ENCODE data around the gene SLC5A5. TPM values are rescaled to one million over a fixed set of nuclear protein-coding genes. Genes with fewer than 3 reads are reported as not detected.

SLC5A5 gene
- total and polyA plus RNA-seq, 10 of the 15 experiments (the other 5 are each of a cell fraction or from before 2014, with no cell fraction given), result 0.02 to 0.08 (median 0.05) TPM; not detected in 3

DNA sequence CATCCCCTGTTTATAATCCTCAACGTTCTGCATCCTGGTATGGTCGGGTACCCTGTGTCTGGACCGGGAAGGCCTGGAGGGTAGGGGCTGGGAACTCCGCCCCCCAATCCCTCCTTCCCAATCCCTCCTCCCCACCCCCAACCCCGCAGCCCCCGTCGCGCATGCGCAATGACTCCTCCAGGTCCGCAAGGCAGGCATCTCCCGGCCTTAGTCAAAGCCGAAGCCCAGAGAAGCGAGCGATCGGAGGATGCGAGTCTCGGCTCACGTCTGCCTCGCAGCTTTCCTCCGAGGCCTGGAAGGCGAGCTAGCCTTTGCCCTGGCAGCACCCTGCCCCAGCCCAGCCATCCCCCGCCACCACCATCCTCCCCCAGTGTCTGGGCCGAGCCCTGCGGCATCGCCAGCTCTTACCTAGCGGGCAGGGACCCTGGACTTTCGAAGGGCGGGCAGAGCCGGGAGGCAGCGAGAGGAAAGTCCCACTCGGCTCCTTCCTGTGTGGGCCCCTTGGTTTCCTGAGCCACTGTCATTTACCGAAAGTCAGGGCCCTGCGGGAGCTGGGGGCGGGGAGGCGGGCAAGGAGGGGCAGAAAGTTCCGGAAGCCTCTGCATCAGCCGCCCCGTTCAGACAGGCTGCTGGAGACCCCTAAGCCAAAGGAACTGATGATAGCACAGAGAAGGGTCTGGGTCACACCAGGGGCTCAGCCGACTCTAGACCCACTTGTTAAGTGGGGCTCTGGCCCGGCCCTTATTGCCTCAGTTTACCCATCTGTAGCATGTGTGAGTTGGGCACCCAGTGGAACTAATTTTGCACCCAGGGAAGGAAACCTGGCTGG is 24.0 kb upstream of the SLC5A5 start, which contains the start of gene JAK3 (continued):
- TF ChIP-seq, protein P1, sequence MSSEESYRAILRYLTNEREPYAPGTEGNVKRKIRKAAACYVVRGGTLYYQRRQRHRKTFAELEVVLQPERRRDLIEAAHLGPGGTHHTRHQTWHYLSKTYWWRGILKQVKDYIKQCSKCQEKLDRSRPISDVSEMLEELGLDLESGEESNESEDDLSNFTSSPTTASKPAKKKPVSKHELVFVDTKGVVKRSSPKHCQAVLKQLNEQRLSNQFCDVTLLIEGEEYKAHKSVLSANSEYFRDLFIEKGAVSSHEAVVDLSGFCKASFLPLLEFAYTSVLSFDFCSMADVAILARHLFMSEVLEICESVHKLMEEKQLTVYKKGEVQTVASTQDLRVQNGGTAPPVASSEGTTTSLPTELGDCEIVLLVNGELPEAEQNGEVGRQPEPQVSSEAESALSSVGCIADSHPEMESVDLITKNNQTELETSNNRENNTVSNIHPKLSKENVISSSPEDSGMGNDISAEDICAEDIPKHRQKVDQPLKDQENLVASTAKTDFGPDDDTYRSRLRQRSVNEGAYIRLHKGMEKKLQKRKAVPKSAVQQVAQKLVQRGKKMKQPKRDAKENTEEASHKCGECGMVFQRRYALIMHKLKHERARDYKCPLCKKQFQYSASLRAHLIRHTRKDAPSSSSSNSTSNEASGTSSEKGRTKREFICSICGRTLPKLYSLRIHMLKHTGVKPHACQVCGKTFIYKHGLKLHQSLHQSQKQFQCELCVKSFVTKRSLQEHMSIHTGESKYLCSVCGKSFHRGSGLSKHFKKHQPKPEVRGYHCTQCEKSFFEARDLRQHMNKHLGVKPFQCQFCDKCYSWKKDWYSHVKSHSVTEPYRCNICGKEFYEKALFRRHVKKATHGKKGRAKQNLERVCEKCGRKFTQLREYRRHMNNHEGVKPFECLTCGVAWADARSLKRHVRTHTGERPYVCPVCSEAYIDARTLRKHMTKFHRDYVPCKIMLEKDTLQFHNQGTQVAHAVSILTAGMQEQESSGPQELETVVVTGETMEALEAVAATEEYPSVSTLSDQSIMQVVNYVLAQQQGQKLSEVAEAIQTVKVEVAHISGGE (CRISPR knock-in tag; IDR thresholded peaks at IDR 0.05), result no peak
- no peak for TF ChIP-seq ZNF384 (IDR thresholded peaks at IDR 0.05; ENCODE audit: borderline replicate concordance, low read depth, low read length)
- no peak for TF ChIP-seq CHD4 (IDR thresholded peaks at IDR 0.05)
- peak; percentile 68; the same call in 1 of the 2 replicates for TF ChIP-seq ZBTB40 (IDR thresholded peaks at IDR 0.05; ENCODE audit: borderline replicate concordance)
- peak; percentile 89 for TF ChIP-seq SMARCA5 (IDR thresholded peaks at IDR 0.05)
- TF ChIP-seq, protein P2, sequence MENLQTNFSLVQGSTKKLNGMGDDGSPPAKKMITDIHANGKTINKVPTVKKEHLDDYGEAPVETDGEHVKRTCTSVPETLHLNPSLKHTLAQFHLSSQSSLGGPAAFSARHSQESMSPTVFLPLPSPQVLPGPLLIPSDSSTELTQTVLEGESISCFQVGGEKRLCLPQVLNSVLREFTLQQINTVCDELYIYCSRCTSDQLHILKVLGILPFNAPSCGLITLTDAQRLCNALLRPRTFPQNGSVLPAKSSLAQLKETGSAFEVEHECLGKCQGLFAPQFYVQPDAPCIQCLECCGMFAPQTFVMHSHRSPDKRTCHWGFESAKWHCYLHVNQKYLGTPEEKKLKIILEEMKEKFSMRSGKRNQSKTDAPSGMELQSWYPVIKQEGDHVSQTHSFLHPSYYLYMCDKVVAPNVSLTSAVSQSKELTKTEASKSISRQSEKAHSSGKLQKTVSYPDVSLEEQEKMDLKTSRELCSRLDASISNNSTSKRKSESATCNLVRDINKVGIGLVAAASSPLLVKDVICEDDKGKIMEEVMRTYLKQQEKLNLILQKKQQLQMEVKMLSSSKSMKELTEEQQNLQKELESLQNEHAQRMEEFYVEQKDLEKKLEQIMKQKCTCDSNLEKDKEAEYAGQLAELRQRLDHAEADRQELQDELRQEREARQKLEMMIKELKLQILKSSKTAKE (IDR thresholded peaks at IDR 0.05; ENCODE audit: low read depth, poor library complexity, severe bottlenecking), result peak; percentile 48
- peak; percentile 39 for TF ChIP-seq SMAD1 (IDR thresholded peaks at IDR 0.05; ENCODE audit: low read depth, partially characterized antibody)
- TF ChIP-seq, protein P3, sequence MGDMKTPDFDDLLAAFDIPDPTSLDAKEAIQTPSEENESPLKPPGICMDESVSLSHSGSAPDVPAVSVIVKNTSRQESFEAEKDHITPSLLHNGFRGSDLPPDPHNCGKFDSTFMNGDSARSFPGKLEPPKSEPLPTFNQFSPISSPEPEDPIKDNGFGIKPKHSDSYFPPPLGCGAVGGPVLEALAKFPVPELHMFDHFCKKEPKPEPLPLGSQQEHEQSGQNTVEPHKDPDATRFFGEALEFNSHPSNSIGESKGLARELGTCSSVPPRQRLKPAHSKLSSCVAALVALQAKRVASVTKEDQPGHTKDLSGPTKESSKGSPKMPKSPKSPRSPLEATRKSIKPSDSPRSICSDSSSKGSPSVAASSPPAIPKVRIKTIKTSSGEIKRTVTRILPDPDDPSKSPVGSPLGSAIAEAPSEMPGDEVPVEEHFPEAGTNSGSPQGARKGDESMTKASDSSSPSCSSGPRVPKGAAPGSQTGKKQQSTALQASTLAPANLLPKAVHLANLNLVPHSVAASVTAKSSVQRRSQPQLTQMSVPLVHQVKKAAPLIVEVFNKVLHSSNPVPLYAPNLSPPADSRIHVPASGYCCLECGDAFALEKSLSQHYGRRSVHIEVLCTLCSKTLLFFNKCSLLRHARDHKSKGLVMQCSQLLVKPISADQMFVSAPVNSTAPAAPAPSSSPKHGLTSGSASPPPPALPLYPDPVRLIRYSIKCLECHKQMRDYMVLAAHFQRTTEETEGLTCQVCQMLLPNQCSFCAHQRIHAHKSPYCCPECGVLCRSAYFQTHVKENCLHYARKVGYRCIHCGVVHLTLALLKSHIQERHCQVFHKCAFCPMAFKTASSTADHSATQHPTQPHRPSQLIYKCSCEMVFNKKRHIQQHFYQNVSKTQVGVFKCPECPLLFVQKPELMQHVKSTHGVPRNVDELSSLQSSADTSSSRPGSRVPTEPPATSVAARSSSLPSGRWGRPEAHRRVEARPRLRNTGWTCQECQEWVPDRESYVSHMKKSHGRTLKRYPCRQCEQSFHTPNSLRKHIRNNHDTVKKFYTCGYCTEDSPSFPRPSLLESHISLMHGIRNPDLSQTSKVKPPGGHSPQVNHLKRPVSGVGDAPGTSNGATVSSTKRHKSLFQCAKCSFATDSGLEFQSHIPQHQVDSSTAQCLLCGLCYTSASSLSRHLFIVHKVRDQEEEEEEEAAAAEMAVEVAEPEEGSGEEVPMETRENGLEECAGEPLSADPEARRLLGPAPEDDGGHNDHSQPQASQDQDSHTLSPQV (IDR thresholded peaks at IDR 0.05), result 0 out of 2 replicates have a peak, but pooled peaks have one; percentile 52
- peak; percentile 62 for TF ChIP-seq CREB1 (IDR thresholded peaks at IDR 0.05; ENCODE audit: low read depth)
- TF ChIP-seq, protein P4, sequence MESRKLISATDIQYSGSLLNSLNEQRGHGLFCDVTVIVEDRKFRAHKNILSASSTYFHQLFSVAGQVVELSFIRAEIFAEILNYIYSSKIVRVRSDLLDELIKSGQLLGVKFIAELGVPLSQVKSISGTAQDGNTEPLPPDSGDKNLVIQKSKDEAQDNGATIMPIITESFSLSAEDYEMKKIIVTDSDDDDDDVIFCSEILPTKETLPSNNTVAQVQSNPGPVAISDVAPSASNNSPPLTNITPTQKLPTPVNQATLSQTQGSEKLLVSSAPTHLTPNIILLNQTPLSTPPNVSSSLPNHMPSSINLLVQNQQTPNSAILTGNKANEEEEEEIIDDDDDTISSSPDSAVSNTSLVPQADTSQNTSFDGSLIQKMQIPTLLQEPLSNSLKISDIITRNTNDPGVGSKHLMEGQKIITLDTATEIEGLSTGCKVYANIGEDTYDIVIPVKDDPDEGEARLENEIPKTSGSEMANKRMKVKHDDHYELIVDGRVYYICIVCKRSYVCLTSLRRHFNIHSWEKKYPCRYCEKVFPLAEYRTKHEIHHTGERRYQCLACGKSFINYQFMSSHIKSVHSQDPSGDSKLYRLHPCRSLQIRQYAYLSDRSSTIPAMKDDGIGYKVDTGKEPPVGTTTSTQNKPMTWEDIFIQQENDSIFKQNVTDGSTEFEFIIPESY (IDR thresholded peaks at IDR 0.05), result no peak
- no peak for TF ChIP-seq SUZ12 (IDR thresholded peaks at IDR 0.05; ENCODE audit: unreplicated experiment)
- TF ChIP-seq ZNF217 (IDR thresholded peaks at IDR 0.05), result peak; percentile 89
